Astrocyte (in vitro differentiated cells and primary cell): ENCODE data around the gene SRCIN1.

ENCODE experiments used
- EZH2 ChIP-seq: IDR thresholded peaks from 2 replicates; pipeline ENCODE4 v1.6.1; 2012; ENCODE audit warnings: mild to moderate bottlenecking, low read length, inconsistent platforms; ENCODE audit not compliant: insufficient read depth
- TF ChIP-seq, protein P1 (sequence below): IDR thresholded peaks from 2 replicates; pipeline ENCODE4 v1.5.1; 2011; ENCODE audit warnings: low read depth, mild to moderate bottlenecking, inconsistent platforms, low read length, moderate library complexity; ENCODE audit not compliant: insufficient read depth

DNA sequence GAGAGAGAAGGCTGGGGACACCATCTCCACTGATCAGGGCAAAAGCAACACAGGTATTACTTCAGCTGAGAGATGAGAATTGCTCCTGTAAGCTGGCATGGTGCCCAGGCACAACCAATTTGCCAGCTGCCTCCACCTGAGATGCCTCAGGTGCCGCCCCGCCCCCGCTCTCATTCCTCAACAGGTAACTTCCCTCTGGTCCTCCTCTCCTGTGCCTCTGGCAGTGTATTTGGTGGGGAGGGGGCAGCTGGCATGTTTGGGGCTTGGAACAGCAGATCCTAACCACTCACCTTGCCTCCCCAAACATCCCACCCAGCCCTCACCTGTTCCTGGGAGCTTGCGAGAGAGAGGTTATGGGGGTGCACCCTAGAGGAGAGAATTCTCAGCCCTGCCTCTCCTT lies 2.9 kb upstream of the SRCIN1 start:
- TF ChIP-seq, protein P1, sequence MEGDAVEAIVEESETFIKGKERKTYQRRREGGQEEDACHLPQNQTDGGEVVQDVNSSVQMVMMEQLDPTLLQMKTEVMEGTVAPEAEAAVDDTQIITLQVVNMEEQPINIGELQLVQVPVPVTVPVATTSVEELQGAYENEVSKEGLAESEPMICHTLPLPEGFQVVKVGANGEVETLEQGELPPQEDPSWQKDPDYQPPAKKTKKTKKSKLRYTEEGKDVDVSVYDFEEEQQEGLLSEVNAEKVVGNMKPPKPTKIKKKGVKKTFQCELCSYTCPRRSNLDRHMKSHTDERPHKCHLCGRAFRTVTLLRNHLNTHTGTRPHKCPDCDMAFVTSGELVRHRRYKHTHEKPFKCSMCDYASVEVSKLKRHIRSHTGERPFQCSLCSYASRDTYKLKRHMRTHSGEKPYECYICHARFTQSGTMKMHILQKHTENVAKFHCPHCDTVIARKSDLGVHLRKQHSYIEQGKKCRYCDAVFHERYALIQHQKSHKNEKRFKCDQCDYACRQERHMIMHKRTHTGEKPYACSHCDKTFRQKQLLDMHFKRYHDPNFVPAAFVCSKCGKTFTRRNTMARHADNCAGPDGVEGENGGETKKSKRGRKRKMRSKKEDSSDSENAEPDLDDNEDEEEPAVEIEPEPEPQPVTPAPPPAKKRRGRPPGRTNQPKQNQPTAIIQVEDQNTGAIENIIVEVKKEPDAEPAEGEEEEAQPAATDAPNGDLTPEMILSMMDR: no peak
- TF ChIP-seq EZH2: no peak
